HCT116 (cell line): ENCODE data around the gene ART5. TPM values are rescaled to one million over a fixed set of nuclear protein-coding genes. Genes with fewer than 3 reads are reported as not detected.

Source experiments
- ATAC-seq: fragments of 200-7000 bp; cut with Tn5 transposase; 2 replicates; pipeline ENCODE4 v1.9.1; 2020; ENCODE audit warnings: mild to moderate bottlenecking, moderate library complexity
- BruUV-seq: library from RNA; stranded (reverse); fragments of 400-500 nt; replicated peaks from 2 replicates; lab custom pipeline; 2021; lab: Mats Ljungman, UMichigan
- CTCF ChIA-PET: fragments of 300-600 bp; sonication (Branson Sonifier 250); formaldehyde crosslinking; loops from one replicate; lab custom pipeline; 2021; ENCODE audit warnings: antibody characterized with exemption; lab: Charles Lee
- POLR2A ChIA-PET: fragments of 300-600, 350-600 bp; sonication (Branson Sonifier 250); formaldehyde crosslinking; loops from one replicate; lab custom pipeline; 2021; ENCODE audit warnings: antibody characterized with exemption; lab: Charles Lee
- RAD21 ChIA-PET, 2 experiments: fragments of 300-600 bp; sonication (Branson Sonifier 250); formaldehyde crosslinking; loops; one replicate each; lab custom pipeline; 2023; ENCODE audit warnings: low total read pairs in 2 of 2; ENCODE audit not compliant: uncharacterized antibody in 2 of 2, unreplicated experiment in 2 of 2, low non-redundant PET in 1 of 2; lab: Charles Lee
- DNase-seq: peaks from one replicate; pipeline ENCODE4 v3.0.0-alpha.2; 2010; ENCODE audit warnings: low read depth, low spot score
- H2AFZ ChIP-seq: fragments of 200-600 bp; shearing (Covaris generic), sonication (generic); 2 replicates; pipeline ENCODE4 v1.6.1; 2017; ENCODE audit warnings: low read depth, mixed run types, mixed read lengths, antibody characterized with exemption, low read length; ENCODE audit not compliant: poor library complexity, severe bottlenecking
- H3K27ac ChIP-seq: 2 replicates; pipeline ENCODE4 v1.5.1; 2012; ENCODE audit warnings: low read depth, low read length
- H3K27me3 ChIP-seq: fragments of 200-600 bp; sonication (generic); 2 replicates; pipeline ENCODE4 v1.6.1; 2016; ENCODE audit warnings: mixed run types, low read length, mixed read lengths; ENCODE audit not compliant: insufficient read depth
- H3K36me3 ChIP-seq, 2 experiments: fragments of 200-500 bp in 1 of 2; fragments of 200-600 bp in 1 of 2; sonication (Bioruptor generic) in 1 of 2; sonication (generic) in 1 of 2; 2 replicates each; pipeline versions ENCODE4 v1.5.1 to v1.6.1; 2014 to 2016; ENCODE audit warnings: low read length in 2 of 2, inconsistent platforms in 1 of 2, mixed read lengths in 1 of 2, mixed run types in 1 of 2; ENCODE audit not compliant: insufficient read depth in 2 of 2, control insufficient read depth in 1 of 2
- H3K4me1 ChIP-seq, 2 experiments: fragments of 200-600 bp in 1 of 2; sonication (generic) in 1 of 2; 2 replicates each; pipeline versions ENCODE4 v1.5.1 to v1.6.1; 2012 to 2017; ENCODE audit warnings: low read length in 2 of 2, inconsistent platforms in 1 of 2, mild to moderate bottlenecking in 1 of 2, mixed read lengths in 1 of 2, mixed run types in 1 of 2, moderate library complexity in 1 of 2; ENCODE audit not compliant: insufficient read depth in 2 of 2, control insufficient read depth in 1 of 2
- H3K4me2 ChIP-seq: fragments of 200-600 bp; sonication (generic); 2 replicates; pipeline ENCODE4 v1.6.1; 2017; ENCODE audit warnings: mixed run types, low read length, mixed read lengths
- H3K4me3 ChIP-seq, 2 experiments: fragments of 200-600 bp in 1 of 2; sonication (generic) in 1 of 2; replicated peaks in 1 of 2; 2 replicates each; pipeline ENCODE4 v1.5.1; 2011 to 2016; ENCODE audit warnings: low read length in 2 of 2, control low read depth in 1 of 2, low read depth in 1 of 2, mild to moderate bottlenecking in 1 of 2, mixed read lengths in 1 of 2, mixed run types in 1 of 2
- H3K79me2 ChIP-seq: fragments of 200-600 bp; sonication (generic); 2 replicates; pipeline ENCODE4 v1.6.1; 2017; ENCODE audit warnings: mild to moderate bottlenecking, mixed run types, low read length, moderate library complexity, mixed read lengths; ENCODE audit not compliant: insufficient read depth
- H3K9ac ChIP-seq: fragments of 200-600 bp; sonication (generic); 2 replicates; pipeline ENCODE4 v1.6.1; 2016; ENCODE audit warnings: low read length, mixed read lengths
- H3K9me2 ChIP-seq: fragments of 200-600 bp; sonication (generic), shearing (Covaris generic); 2 replicates; pipeline ENCODE4 v1.6.1; 2017; ENCODE audit warnings: mixed run types, mild to moderate bottlenecking, moderate library complexity; ENCODE audit not compliant: insufficient read depth
- H3K9me3 ChIP-seq, 2 experiments: fragments of 200-500 bp in 1 of 2; fragments of 200-600 bp in 1 of 2; sonication (Bioruptor generic) in 1 of 2; sonication (generic) in 1 of 2; 2 replicates each; pipeline ENCODE4 v1.6.1; 2014 to 2017; ENCODE audit warnings: low read length in 2 of 2, mixed read lengths in 2 of 2, inconsistent platforms in 1 of 2, low read depth in 1 of 2, mild to moderate bottlenecking in 1 of 2, mixed run types in 1 of 2, moderate library complexity in 1 of 2; ENCODE audit not compliant: control insufficient read depth in 1 of 2, insufficient read depth in 1 of 2
- H4K20me1 ChIP-seq: fragments of 200-600 bp; sonication (generic), shearing (Covaris generic); 2 replicates; pipeline ENCODE4 v1.6.1; 2017; ENCODE audit warnings: mixed run types, mild to moderate bottlenecking, moderate library complexity; ENCODE audit not compliant: insufficient read depth
- CBX3 ChIP-seq: IDR thresholded peaks from 2 replicates; pipeline ENCODE4 v1.6.1; 2012; ENCODE audit warnings: low read depth
- CTCF ChIP-seq, 3 experiments: fragments of 200-600 bp in 1 of 3; sonication (generic) in 1 of 3; IDR thresholded peaks in 2 of 3; conservative IDR thresholded peaks in 1 of 3; 2 replicates each; pipeline ENCODE4 v1.5.1; 2012 to 2017; ENCODE audit warnings: low read depth in 2 of 3, low read length in 2 of 3, antibody characterized with exemption in 1 of 3, borderline replicate concordance in 1 of 3, control low read depth in 1 of 3, mild to moderate bottlenecking in 1 of 3, mixed read lengths in 1 of 3, mixed run types in 1 of 3, moderate library complexity in 1 of 3; ENCODE audit not compliant: insufficient read depth in 1 of 3
- ELF1 ChIP-seq: IDR thresholded peaks from 2 replicates; pipeline ENCODE4 v1.6.1; 2012; ENCODE audit warnings: low read depth, borderline replicate concordance
- EZH2 ChIP-seq: fragments of 200-600 bp; sonication (generic); IDR thresholded peaks from 2 replicates; pipeline ENCODE4 v1.6.1; 2017; ENCODE audit warnings: antibody characterized with exemption, mixed run types
- FOSL1 ChIP-seq: IDR thresholded peaks from 2 replicates; pipeline ENCODE4 v1.6.1; 2012; ENCODE audit warnings: low read depth
- MAX ChIP-seq: IDR thresholded peaks from 2 replicates; pipeline ENCODE4 v1.6.1; 2012
- ZNF274 ChIP-seq: fragments of 200-500 bp; sonication (Bioruptor generic); IDR thresholded peaks from 2 replicates; pipeline ENCODE4 v1.6.1; 2014; ENCODE audit warnings: mild to moderate bottlenecking, low read depth, low read length, inconsistent platforms
- intact Hi-C: fragments of 100-400 bp; cut with micrococcal nuclease; formaldehyde crosslinking; loops from 2 replicates; pipeline ENCODE4 v1.10.0; 2022
- total RNA-seq: library from RNA; stranded (reverse); gene quantifications from one replicate; pipeline ENCODE4 v1.2.1, GENCODE V29; 2021; ENCODE audit not compliant: unreplicated experiment
- TF ChIP-seq, protein P1 (sequence below): IDR thresholded peaks from 2 replicates; pipeline ENCODE4 v1.6.1; 2012

ART5 gene
- total RNA-seq, 1 experiment from 2014 or later = 5.6 TPM

GRCh38 chr11:3671334-3672254, 29.8 kb upstream of the ART5 start, which contains the start of gene CHRNA10:
CHRNA10 (minus strand) TSS chr11:3671384; CDS start chr11:3671312, 72 bp downstream.
- H3K9me3 ChIP-seq = no peaks in the 10 kb centered on the region
- ChIA-PET CTCF (no interaction called here), POLR2A (no interaction called here), RAD21 (no interaction called here)
- H3K36me3 ChIP-seq = peaks cover 35 to 40% of the 10 kb centered on the region in 2 experiments
- H3K4me2 ChIP-seq = no peak within 1 kb of the TSS
- no peak for TF ChIP-seq ELF1
- TF ChIP-seq, protein P1, sequence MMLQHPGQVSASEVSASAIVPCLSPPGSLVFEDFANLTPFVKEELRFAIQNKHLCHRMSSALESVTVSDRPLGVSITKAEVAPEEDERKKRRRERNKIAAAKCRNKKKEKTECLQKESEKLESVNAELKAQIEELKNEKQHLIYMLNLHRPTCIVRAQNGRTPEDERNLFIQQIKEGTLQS = no peak
- no peak for TF ChIP-seq FOSL1
- no peak for TF ChIP-seq EZH2
- TF ChIP-seq CTCF (IDR thresholded peaks at IDR 0.05 in 2 of 3, conservative IDR thresholded peaks at IDR 0.05 in 1 of 3; ENCODE audit: borderline replicate concordance in 1 of 3, insufficient read depth in 1 of 3, low read depth in 2 of 3, low read length in 2 of 3) = no peak
- no peak for TF ChIP-seq ZNF274
- no peak for TF ChIP-seq MAX
- TF ChIP-seq CBX3 = no peak
- no peaks in the 10 kb centered on the region for H4K20me1 ChIP-seq
- no peak within 1 kb of the TSS for H3K27ac ChIP-seq
- no peaks in the 10 kb centered on the region; a peak in 1 of 4 replicates for H3K4me1 ChIP-seq
- no peaks in the 10 kb centered on the region for H3K9me2 ChIP-seq
- DNase-seq (no peak), ATAC-seq (no peak)
- BruUV-seq = no TSS peak
- H3K9ac ChIP-seq = no peak within 1 kb of the TSS
- no peaks in the 10 kb centered on the region for H3K79me2 ChIP-seq
- intact Hi-C loops = no loop called here
- no peak within 1 kb of the TSS for H3K4me3 ChIP-seq
- no peak within 1 kb of the TSS for H2AFZ ChIP-seq
- no peaks in the 10 kb centered on the region for H3K27me3 ChIP-seq
